DOHH2 (cell line): ENCODE measurements around the gene VPS33A.

Experiments used
- EZH2phosphoT487 ChIP-seq: fragments of 200-600 bp; sonication (generic); IDR thresholded peaks from 2 replicates; pipeline ENCODE4 v1.6.1; 2017; ENCODE audit warnings: borderline replicate concordance, mild to moderate bottlenecking, antibody characterized with exemption, low read length, moderate library complexity, mixed read lengths
- TF ChIP-seq, protein P1 (sequence below): fragments of 200-600 bp; sonication (generic); IDR thresholded peaks from one replicate; pipeline ENCODE4 v1.5.1; 2014; ENCODE audit warnings: antibody characterized with exemption, mild to moderate bottlenecking, low read depth, low read length; ENCODE audit not compliant: poor library complexity, severe bottlenecking

DNA sequence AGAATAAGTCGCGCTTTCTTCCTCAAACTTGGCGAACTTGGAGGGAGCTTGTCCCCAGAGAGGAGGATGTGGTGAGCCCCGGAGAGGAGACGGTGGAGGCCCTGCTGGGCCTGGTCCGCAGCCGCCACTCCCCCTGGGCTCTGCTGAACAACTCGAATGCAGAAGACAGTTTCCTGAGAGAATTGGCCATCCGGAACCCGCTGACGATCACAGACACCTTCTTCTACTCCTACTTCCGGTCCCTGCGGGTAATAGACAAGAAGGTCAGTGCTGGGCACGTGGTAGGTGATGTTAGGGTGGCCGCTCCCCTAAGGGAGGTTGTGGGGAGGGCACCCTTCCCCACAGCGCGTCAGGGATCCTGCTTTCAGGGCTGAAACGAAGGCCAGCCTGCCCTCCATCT, 81.8 kb downstream of the VPS33A start:
- TF ChIP-seq, protein P1, sequence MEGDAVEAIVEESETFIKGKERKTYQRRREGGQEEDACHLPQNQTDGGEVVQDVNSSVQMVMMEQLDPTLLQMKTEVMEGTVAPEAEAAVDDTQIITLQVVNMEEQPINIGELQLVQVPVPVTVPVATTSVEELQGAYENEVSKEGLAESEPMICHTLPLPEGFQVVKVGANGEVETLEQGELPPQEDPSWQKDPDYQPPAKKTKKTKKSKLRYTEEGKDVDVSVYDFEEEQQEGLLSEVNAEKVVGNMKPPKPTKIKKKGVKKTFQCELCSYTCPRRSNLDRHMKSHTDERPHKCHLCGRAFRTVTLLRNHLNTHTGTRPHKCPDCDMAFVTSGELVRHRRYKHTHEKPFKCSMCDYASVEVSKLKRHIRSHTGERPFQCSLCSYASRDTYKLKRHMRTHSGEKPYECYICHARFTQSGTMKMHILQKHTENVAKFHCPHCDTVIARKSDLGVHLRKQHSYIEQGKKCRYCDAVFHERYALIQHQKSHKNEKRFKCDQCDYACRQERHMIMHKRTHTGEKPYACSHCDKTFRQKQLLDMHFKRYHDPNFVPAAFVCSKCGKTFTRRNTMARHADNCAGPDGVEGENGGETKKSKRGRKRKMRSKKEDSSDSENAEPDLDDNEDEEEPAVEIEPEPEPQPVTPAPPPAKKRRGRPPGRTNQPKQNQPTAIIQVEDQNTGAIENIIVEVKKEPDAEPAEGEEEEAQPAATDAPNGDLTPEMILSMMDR = no peak
- no peak for TF ChIP-seq EZH2phosphoT487
